ENCODE measurements around the gene TMEM243.
"Not testable (repeated sequence)": the region's sequence is repeated elsewhere in the genome, so short reads cannot be mapped to it uniquely, and the experiment has no call there.

Gene TMEM243
- 63.5 to 69.0 reads per million in 2 donors for total RNA-seq

GRCh38 chr7:87219545-87220025 is at the start of gene TMEM243:
TMEM243 (minus strand) TSS chr7:87219732; CDS start chr7:87219503, 229 bp downstream.
- peak; percentile 79 for DNase-seq

- DNase-seq = no peak
Observed at GRCh38 chr7:87267239-87267900, 47.8 kb upstream of the TMEM243 start.

GRCh38 chr7:87263537-87263936 is 44.0 kb upstream of the TMEM243 start:
- no peak for DNase-seq

GRCh38 chr7:87253589-87254087 is 34.1 kb upstream of the TMEM243 start:
- DNase-seq = no peak

- DNase-seq = not testable (repeated sequence)
Observed at GRCh38 chr7:87245671-87246070, 26.1 kb upstream of the TMEM243 start.

GRCh38 chr7:87238464-87239051 is 19.0 kb upstream of the TMEM243 start:
- DNase-seq = not testable (repeated sequence)

- no peak for DNase-seq
Observed at GRCh38 chr7:87234949-87235348, 15.4 kb upstream of the TMEM243 start.

- no peak for DNase-seq
Observed at GRCh38 chr7:87231711-87232110, 12.2 kb upstream of the TMEM243 start.

- no peak for DNase-seq
Observed at GRCh38 chr7:87231258-87231657, 11.7 kb upstream of the TMEM243 start.

- DNase-seq = no peak
Observed at GRCh38 chr7:87226495-87226894, 7.0 kb upstream of the TMEM243 start.

GRCh38 chr7:87225696-87226095 is 6.2 kb upstream of the TMEM243 start:
- no peak for DNase-seq

- no peak for DNase-seq
Observed at GRCh38 chr7:87223666-87224065, 4.1 kb upstream of the TMEM243 start.

GRCh38 chr7:87220734-87221215 is 1.2 kb upstream of the TMEM243 start:
- DNase-seq = no peak

GRCh38 chr7:87220026-87220733 is 648 bp upstream of the TMEM243 start:
- peak; percentile 78 for DNase-seq

GRCh38 chr7:87218796-87219544 is 562 bp downstream of the TMEM243 start:
- peak; percentile 18 for DNase-seq

- DNase-seq = no peak
Observed at GRCh38 chr7:87217983-87218653, 1.4 kb downstream of the TMEM243 start.

GRCh38 chr7:87216701-87217508 is 2.6 kb downstream of the TMEM243 start:
- no peak for DNase-seq

GRCh38 chr7:87215046-87215445 is 4.5 kb downstream of the TMEM243 start:
- DNase-seq = no peak

GRCh38 chr7:87213811-87214210 is 5.7 kb downstream of the TMEM243 start:
- no peak for DNase-seq

- no peak for DNase-seq
Observed at GRCh38 chr7:87213252-87213651, 6.3 kb downstream of the TMEM243 start.

GRCh38 chr7:87212498-87212897 is 7.0 kb downstream of the TMEM243 start:
- DNase-seq = no peak
